Measurements from ENCODE around the gene DTX1.

Gene DTX1

GRCh38 chr12:113094738-113095137 lies 38.2 kb downstream of the DTX1 start:
- no peak for DNase-seq (ENCODE audit: low read depth, low spot score)

- no peak for DNase-seq (ENCODE audit: low read depth, low spot score)
Measured at GRCh38 chr12:113095405-113095804, 38.9 kb downstream of the DTX1 start.

DNA sequence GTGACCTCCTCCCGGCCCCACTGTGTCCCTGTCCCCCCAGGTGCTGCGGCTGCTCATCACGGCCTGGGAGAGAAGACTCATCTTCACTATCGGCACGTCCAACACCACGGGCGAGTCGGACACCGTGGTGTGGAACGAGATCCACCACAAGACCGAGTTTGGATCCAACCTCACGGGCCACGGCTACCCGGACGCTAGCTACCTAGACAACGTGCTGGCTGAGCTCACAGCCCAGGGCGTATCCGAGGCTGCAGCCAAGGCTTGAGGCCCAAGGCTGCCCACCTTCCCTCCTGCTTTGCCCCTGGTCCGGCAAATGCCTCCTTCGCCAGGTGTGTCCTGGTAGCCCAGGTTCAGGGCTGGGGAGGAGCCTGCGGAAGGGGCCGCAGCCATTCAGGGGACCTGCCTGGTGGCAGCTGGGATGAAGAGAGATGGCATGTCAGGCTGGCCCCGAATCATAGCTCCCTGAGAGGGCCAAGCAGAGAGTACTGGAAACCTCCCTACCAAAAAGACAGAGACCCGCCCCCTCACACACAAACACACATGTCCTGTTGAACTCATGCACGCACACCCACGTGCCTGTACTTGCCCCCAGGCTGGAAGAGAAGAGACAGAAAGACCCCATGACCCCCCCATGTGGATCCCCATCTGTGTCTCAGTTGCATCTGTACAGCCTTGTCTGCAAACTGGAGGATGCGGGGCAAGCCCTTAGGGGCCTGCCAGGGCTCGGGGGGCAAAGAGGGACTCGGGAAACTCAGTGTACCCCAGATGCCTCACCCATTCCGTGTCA lies 40.3 kb downstream of the DTX1 start:
- DNase-seq (ENCODE audit: low read depth, low spot score) = no peak

DNA sequence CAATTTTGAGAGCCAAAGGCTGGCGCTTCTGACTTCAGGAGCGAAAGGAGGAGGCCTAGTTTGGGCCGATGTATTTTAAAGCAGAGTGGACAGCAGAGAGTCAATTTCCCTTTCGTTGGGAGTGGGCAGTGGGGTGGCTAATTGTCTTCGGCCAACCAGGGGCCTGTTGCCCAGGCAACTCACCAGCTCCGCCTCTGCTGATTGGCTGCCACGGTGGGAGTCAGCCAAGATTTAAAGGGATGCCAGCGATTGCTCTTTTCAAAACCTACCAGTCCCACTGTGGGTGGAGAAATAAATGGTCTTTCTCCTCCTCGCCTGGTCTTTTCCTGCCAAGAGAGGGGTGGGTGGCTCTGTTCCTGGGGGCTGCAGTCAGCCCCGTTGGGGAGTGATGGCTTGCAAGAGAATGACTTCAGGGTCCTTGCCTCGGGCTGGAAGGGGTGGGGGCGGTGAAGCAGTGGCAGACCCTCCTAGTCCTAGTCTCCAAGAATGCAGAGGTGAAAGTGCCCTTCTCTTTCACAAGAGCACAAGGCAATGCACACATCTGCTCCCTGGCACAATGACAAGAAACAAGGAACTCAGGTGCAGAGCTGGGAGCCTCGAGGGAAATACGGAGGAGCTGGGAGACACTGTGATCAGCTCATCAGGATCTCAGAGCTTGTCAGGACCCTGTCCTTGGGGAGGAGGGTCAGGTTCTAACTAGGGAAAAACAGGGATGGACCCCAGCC lies 41.3 kb downstream of the DTX1 start:
- peak; percentile 18 for DNase-seq (ENCODE audit: low read depth, low spot score)

- DNase-seq (ENCODE audit: low read depth, low spot score) = peak; percentile 95
Measured at GRCh38 chr12:113098441-113099028, 42.0 kb downstream of the DTX1 start.

DNA sequence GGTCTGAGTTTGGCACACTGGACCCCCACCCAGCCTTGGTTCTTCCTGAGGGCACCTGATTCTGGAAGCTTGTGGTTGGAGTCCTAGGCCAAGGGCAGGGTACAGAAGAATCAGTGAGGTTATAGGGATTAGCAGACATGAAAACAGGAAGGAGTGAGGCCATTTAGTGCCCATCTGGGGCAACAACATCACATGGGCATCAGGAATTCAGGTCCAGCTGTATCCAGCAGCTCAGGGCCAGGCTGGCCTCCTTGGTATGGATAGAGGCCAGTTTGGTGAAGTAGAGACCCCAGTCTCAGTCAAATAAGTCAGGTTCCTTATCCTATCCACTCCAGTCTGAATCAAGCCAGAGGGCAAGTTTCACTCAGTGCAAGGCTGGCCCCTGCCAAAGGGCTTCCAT lies 42.8 kb downstream of the DTX1 start:
- DNase-seq (ENCODE audit: low read depth, low spot score) = no peak

GRCh38 chr12:113099764-113100163 lies 43.2 kb downstream of the DTX1 start:
- no peak for DNase-seq (ENCODE audit: low read depth, low spot score)

DNA sequence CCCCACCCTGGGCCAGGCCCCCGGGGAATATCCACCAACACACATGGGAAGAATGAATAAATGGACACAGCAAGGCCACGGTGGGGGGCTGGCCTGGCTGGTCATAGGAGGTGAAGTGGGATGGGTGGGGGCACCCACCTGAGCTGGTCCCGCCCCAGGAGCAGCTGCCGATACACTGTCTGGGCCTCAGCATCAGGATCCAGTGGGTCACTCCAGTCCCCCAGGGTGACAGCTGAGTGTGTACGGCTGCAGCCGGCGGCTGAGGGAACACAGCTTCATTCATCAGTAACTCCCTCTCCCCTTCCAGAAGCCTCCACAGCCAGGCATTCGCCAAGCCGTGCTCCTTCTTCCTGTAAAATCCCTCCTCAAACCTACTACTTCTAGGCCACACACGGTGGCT lies 45.2 kb downstream of the DTX1 start:
- DNase-seq (ENCODE audit: low read depth, low spot score) = no peak

GRCh38 chr12:113102811-113103210 lies 46.3 kb downstream of the DTX1 start:
- DNase-seq (ENCODE audit: low read depth, low spot score) = no peak

DNA sequence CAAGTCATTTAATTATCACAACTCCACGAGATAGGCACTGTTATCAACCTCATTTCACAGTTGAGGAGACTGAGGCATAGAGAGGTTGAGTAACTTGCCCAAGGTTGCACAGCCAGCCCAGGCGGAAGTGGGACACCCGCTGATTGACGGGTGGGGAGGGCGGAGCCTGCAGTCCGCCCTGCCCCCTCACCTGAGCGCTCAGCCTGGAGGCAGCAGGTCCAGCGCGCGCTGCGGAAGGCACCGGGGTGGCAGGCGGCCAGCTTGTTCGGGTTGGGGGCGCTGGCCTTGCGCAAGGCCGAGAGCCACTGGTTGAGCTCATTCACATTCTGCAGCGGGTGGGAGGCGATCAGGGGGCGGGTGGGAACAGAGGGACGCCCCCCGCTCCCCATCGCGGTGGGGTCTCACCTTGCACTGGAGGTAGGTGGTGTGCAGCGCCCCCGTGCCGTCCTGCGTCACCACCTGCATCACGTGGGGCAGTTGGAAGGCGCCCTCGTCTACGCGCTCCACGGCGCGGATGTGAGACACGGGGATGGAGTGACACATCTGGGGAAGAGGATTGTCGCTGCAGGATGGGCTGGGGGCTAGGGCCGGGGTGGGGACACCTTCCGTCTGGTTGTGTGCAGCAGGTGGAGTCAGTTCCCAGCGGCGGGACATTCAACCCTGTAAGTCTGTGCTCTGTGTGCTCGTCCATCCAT lies 47.4 kb downstream of the DTX1 start:
- DNase-seq (ENCODE audit: low read depth, low spot score) = peak; percentile 84

DNA sequence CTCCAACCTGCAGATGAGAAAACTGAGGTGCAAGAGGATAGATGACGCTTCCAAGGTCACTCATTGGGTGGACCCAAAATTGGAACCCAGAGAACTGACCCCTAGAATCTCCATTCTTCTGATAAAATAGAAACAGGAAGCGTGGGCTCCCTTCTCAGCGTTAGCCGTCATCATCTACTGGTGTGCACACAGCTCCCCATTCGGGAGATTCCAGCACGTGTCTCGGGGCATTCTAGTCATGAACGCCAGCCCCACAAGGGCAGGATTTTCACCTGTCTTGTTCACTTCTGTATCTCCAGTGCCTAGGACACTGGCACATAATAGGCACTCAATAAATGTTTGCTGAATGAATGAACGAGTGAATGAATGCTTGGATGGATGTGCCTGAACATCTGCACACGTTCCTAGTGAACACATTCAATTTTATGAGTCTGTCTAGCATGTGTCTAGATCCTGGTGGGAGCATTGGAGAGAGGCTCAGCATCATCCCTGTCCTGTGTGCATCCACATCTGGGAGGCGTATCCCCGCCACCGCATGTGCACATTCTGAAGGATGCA lies 48.5 kb downstream of the DTX1 start:
- no peak for DNase-seq (ENCODE audit: low read depth, low spot score)

DNA sequence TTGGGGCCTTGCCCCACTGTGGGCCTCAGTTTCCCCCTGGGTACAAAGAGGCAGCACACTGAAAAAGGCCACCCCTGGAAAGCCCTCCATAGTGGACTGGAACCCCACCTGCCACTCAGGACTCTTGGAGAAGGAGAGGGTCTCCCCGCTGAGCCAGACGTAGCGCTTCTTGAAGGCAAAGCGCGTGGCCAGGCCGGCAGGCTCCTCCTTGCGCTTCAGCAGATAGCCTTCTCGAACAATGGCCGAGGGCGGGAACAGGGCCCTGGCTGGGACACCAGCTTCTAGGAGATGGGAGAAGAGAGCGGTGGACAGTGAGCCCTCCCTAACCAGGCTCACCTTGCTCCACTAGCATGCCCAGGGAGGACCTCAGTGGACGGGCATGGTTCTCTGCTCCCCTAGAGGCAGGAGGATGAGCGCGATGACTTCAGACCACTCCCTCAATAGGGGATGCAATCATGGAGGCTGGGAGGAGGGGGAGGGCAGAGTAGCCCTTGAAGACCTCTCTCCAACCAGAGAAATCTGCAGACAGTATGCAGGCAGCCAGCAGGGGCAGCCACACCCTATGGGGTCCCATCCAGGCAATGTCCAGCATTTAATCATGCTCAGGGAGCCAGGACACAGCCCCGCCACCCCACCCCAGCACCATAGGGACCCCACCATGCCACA lies 49.2 kb downstream of the DTX1 start:
- DNase-seq (ENCODE audit: low read depth, low spot score) = no peak

DNA sequence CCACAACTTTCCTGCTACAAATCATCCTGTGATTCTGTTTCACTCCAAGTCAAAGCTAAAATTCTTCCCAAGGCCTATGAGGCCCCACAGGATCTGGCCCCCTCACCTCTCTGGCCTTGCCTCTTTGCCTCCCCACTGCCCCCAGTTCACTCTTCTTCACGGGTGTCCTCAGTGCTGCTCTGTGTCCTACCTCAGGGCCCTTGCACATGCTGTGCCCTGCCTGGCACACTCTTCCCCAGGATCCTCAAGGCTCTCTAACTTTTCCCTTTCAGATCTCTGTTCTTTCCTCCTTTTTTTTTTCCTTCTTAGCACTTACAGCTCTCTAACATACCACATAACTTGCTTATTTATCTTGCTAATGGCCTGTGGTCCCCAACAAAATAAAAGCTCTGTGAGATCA lies 49.8 kb downstream of the DTX1 start:
- DNase-seq (ENCODE audit: low read depth, low spot score) = no peak

DNA sequence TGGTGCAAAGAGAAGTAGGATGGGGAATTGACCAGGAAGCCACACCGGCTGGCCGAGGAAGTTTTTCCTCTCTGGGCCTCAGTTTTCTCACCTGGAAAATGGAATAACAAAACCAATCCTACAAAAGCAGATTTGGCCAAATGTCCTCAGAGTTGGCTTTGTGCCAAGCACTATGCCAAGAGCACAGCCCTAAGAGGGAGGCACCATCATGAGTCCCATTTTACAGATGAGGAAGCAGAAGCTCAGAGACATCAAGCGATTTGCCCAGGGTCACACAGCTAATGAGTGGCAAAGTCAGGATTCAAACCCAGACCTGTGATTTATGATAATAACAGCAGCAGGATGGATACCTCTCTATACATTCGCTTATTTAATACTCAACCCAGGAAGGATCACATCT lies 51.8 kb downstream of the DTX1 start:
- DNase-seq (ENCODE audit: low read depth, low spot score) = no peak

DNA sequence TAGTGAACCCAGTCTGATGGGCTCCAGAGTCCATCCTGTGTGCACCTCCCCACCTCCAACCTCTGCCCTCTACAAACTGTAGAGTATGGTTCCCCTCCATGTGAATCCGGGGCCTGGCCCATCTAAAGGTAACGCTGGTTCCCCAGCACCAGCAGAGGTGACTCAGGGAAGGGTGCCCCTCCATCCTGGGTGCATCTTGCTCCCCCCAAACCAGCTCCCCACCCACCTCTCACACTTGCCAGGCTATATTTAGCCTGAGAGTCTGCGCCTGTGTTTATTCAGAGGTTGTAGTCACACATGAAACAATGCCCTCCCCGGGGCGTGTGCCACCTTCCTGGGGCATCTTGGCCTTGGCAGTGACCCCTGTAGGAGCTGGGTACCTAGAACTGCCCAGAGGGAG lies 52.8 kb downstream of the DTX1 start:
- DNase-seq (ENCODE audit: low read depth, low spot score) = no peak

DNA sequence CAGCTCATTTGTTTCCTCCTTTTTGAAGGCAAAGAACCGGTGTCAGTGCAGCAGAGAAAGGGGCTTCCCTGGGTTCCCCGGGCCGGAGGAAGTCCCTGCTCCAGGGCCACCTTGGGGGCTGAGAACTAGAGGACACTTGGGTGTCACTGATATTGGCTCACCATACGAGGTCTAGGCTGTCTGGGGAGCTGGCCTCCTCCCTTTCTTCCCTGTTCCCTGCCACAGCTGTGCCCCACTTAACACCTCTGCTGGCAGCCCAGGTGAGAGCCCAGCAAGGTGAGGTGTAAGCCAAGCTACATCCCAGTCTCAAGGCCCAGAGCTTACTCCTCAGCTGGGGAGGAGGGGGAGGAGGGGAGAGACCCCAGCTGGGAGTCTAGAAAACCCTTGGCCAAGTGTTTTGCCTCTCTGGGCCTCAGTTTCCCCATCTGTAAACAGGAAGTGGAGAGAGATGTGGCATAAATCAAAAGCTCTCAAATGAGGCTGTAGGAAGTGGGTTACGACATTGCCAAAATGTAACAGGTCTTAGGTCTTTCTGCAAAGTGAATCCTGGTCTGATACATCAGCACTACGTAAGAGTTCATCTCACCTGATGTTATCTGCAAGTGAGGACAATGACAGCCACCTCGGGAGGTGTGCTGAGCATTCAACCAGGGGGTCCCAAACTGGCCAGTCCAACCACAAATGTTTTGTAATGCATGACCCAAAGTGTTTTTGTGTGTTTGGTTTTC lies 53.5 kb downstream of the DTX1 start:
- no peak for DNase-seq (ENCODE audit: low read depth, low spot score)

GRCh38 chr12:113111247-113111646 lies 54.7 kb downstream of the DTX1 start:
- no peak for DNase-seq (ENCODE audit: low read depth, low spot score)

- DNase-seq (ENCODE audit: low read depth, low spot score) = peak; percentile 59
Measured at GRCh38 chr12:113112043-113112899, 55.7 kb downstream of the DTX1 start.

DNA sequence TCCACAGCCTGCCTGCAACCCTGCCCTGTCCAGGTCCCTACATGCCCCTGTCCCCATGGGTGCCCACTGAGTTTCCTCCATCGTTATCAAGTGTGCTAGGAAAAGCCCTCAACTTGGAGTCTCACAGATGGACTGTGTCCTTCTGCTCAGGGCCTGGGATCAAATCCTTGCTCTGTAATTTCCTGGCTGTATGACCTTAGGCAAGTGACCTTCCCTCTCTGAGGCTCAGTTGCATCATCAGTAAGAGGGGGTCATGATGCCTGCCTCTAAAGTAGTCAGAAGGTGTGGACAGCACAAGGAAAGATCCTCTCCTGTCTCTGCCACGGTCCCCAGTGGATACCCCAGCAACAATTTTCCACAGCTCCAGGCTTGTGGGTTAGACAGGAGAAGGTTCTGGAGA lies 56.9 kb downstream of the DTX1 start:
- no peak for DNase-seq (ENCODE audit: low read depth, low spot score)

All from ELF-1 (cell line).